ENCODE results near the gene DQX1. TPM values are rescaled to one million over a fixed set of nuclear protein-coding genes. Genes with fewer than 3 reads are reported as not detected.
A peak's percentile ranks its signal among the peaks of the same experiment; 100 is the strongest.

DQX1 gene
- total RNA-seq, 4 donors from 2014 or later, result 2.7 to 12.8 (median 6.4) TPM

DNA sequence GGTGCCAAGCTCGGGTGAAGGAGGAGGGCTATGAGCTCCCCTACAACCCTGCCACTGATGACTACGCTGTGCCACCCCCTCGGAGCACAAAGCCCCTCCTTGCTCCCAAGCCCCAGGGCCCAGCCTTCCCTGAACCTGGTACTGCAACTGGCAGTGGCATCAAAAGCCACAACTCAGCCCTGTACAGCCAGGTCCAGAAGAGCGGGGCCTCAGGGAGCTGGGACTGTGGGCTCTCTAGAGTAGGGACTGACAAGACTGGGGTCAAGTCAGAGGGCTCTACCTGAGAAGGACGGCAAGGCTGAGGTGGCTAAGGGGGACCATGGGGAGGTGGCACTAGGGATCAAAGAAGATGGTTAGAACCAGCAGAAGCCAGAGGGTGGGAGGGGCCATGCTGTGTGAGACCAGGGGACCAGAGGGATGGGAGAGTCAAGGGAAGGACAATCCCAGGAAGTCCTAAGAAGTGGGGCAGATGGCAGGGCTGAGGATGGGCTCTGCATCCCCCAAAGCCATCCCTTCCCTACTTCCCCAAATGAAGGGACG, 30.9 kb upstream of the DQX1 start:
- H3K27me3 ChIP-seq, result peaks cover 13% of the 10 kb centered on the region
- TF ChIP-seq EP300 (IDR thresholded peaks at IDR 0.05), result no peak
- TF ChIP-seq, protein P1, sequence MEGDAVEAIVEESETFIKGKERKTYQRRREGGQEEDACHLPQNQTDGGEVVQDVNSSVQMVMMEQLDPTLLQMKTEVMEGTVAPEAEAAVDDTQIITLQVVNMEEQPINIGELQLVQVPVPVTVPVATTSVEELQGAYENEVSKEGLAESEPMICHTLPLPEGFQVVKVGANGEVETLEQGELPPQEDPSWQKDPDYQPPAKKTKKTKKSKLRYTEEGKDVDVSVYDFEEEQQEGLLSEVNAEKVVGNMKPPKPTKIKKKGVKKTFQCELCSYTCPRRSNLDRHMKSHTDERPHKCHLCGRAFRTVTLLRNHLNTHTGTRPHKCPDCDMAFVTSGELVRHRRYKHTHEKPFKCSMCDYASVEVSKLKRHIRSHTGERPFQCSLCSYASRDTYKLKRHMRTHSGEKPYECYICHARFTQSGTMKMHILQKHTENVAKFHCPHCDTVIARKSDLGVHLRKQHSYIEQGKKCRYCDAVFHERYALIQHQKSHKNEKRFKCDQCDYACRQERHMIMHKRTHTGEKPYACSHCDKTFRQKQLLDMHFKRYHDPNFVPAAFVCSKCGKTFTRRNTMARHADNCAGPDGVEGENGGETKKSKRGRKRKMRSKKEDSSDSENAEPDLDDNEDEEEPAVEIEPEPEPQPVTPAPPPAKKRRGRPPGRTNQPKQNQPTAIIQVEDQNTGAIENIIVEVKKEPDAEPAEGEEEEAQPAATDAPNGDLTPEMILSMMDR (IDR thresholded peaks at IDR 0.05), result no peak
- no peak for TF ChIP-seq POLR2A (IDR thresholded peaks at IDR 0.05)
- no peak for TF ChIP-seq POLR2AphosphoS5 (IDR thresholded peaks at IDR 0.05)
- H3K4me3 ChIP-seq, result no peak overlapping the region
- H3K9me3 ChIP-seq, result no peaks in the 10 kb centered on the region
- WGBS, result 90% methylated on average over 6 of the region's 6 CpGs
- peaks cover 25% of the 10 kb centered on the region for H3K4me1 ChIP-seq
- DNase-seq (ENCODE audit: low spot score in 2 of 2), result no peak
- H3K36me3 ChIP-seq, result no peaks in the 10 kb centered on the region
- H3K27ac ChIP-seq, result no peak overlapping the region

DNA sequence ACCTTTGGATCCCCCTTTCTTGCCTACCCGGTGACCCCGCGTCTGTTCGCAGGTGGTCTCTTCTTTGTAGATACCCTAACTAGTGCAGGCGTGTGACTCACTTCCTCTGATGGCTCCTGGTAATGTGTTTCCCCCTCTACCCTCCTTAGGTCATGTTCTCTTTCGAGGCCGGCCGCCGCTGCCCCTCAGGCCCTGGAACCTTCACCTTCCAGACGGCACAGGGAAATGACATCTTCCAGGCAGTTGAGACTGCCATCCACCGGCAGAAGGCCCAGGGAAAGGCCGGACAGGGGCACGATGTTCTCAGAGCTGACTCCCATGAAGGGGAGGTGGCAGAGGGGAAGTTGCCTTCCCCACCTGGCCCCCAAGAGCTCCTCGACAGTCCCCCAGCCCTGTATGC, 30.1 kb upstream of the DQX1 start:
- TF ChIP-seq POLR2A (IDR thresholded peaks at IDR 0.05) (no peak), EP300 (IDR thresholded peaks at IDR 0.05) (no peak), POLR2AphosphoS5 (IDR thresholded peaks at IDR 0.05) (no peak)
- TF ChIP-seq, protein P1 (IDR thresholded peaks at IDR 0.05), result no peak
- 87% methylated on average over 14 of the region's 14 CpGs for WGBS
- peak overlapping the region; percentile 56 for H3K4me3 ChIP-seq
- H3K27ac ChIP-seq, result no peak overlapping the region
- no peaks in the 10 kb centered on the region for H3K36me3 ChIP-seq
- DNase-seq (ENCODE audit: low spot score in 2 of 2), result no peak
- peaks cover 25% of the 10 kb centered on the region for H3K4me1 ChIP-seq
- H3K9me3 ChIP-seq, result no peaks in the 10 kb centered on the region
- H3K27me3 ChIP-seq, result peaks cover 13% of the 10 kb centered on the region

DNA sequence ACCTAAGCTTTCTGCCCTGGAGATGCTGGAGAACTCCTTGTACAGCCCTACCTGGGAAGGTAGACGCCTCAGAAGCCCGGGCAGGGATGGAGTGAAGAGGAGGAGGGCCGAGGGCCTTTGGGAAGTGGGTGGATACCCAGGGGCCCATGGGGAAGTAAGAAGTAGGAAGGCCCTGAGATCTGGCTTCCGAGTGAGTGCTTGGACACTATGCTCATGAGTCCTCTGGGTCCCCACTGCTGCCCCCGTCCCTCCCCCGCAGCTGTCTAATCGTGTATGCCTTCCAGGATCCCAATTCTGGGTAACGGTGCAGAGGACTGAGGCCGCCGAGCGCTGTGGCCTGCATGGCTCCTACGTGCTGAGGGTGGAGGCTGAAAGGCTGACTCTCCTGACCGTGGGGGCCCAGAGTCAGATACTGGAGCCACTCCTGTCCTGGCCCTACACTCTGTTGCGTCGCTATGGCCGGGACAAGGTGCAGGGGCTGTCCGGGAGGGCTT, 29.6 kb upstream of the DQX1 start:
- whole genome bisulfite sequencing, result 82% methylated on average over 14 of the region's 17 CpGs
- peaks cover 13% of the 10 kb centered on the region for H3K27me3 ChIP-seq
- peaks cover 25% of the 10 kb centered on the region for H3K4me1 ChIP-seq
- no peak overlapping the region for H3K27ac ChIP-seq
- H3K36me3 ChIP-seq, result no peaks in the 10 kb centered on the region
- no peaks in the 10 kb centered on the region for H3K9me3 ChIP-seq
- TF ChIP-seq POLR2AphosphoS5 (IDR thresholded peaks at IDR 0.05), result no peak
- TF ChIP-seq POLR2A (IDR thresholded peaks at IDR 0.05), result no peak
- no peak for DNase-seq (ENCODE audit: low spot score in 2 of 2)
- H3K4me3 ChIP-seq, result peak overlapping the region; percentile 56

DNA sequence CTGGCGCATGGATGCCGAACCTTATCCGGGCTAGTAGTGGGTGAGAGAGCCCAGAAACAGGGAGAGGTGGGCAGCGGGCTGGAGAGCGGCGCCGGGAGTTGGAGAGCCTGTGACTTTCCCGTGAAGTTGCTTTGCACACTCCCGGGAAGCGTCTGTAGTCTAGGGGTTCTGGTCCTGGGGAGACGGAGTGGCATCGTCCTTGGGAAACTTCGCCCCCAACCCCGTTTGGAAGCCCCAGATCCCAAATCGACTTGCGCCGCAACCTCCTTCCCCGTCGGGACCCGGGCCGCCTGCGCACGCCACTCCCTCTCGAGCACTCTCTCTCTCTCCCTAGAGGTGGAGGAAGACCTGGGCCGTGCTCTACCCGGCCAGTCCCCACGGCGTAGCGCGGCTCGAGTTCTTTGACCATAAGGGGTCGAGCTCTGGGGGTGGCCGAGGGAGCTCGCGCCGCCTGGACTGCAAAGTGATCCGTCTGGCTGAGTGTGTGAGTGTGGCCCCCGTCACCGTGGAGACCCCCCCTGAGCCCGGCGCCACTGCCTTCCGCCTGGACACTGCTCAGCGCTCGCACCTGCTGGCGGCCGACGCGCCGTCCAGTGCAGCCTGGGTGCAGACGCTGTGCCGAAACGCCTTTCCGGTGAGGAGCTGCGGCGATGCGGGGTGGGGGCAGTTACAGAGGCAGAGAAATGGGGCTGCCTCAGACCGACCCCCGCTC, 28.9 kb upstream of the DQX1 start:
- peak in 1 of 2 donors; percentile 79 for DNase-seq (ENCODE audit: low spot score in 2 of 2)
- 24% methylated on average over 28 of the region's 58 CpGs for WGBS
- Histone ChIP-seq H3K9me3 (no peaks in the 10 kb centered on the region), H3K4me3 (peak overlapping the region; percentile 56), H3K36me3 (no peaks in the 10 kb centered on the region), H3K27me3 (peaks cover 13% of the 10 kb centered on the region), H3K27ac (peak overlapping the region; percentile 78), H3K4me1 (peaks cover 25% of the 10 kb centered on the region)
- TF ChIP-seq POLR2AphosphoS5 (IDR thresholded peaks at IDR 0.05), result no peak
- no peak for TF ChIP-seq POLR2A (IDR thresholded peaks at IDR 0.05)
- no peak for TF ChIP-seq EP300 (IDR thresholded peaks at IDR 0.05)
- TF ChIP-seq, protein P1 (IDR thresholded peaks at IDR 0.05), result no peak

DNA sequence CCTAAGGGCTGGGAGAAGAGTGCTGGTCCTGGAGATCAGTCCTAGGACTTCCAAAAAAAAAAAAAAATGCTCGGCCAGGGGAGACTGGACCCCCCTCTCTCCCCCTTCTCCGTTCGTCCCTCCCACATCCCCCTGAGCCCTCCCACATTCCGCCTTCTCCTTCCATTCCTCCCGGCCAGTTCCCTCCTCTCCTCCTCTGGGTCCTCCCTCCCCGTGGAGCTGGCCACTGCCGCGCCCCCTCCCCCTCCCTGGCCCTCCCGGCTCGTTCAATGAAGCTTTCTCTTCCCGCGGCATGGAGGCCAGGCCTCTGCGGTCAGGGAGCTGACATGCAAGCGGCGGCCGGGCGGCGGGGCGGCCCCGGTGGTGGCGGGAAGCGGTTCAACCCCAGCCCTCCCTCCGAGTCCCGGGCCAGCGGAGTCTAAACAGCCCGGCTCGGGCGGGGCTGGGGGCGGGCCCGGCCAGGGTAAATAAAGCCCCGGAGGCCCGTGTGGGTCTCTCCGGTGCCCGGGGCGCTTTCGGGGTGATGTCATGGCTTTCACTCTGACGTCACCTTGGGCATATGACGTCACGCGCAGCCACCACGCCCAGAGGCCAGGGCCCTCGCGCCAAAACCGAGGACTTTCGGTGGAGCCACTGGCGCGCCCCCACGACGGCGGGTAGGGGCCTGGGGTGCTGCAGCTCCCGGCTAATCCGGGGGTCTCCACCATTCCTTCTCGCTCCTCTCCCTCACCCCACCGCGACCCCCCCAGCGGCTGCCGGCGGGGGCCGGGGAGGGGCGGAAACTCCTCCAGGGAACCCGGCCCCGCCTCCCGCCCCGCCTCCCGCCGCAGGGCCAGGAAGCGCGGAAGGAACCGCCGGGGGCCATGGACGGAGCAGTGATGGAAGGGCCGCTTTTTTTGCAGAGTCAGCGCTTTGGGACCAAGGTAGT, 28.1 kb upstream of the DQX1 start, which contains the start of the genes DOK1 and LOXL3:
Gene DOK1, plus strand, starts transcription at position 829 of the 928 bp plus-strand sequence. Its CDS starts 35 bp downstream, at position 864.
Gene LOXL3, minus strand, starts transcription at position 51 of the 928 bp plus-strand sequence. CDS start 1,308 bp downstream, outside the sequence.
- TF ChIP-seq, protein P1 (IDR thresholded peaks at IDR 0.05), result no peak
- TF ChIP-seq POLR2A (IDR thresholded peaks at IDR 0.05) (no peak), POLR2AphosphoS5 (IDR thresholded peaks at IDR 0.05) (no peak), EP300 (IDR thresholded peaks at IDR 0.05) (no peak)
- H3K27ac ChIP-seq, result peak within 1 kb of the TSS; percentile 78
- H3K4me1 ChIP-seq, result peaks cover 30% of the 10 kb centered on the region
- no peaks in the 10 kb centered on the region for H3K36me3 ChIP-seq
- peaks cover 16% of the 10 kb centered on the region for H3K27me3 ChIP-seq
- H3K4me3 ChIP-seq, result peak within 1 kb of the TSS; percentile 56
- peak; percentile 89 to 90 for DNase-seq (ENCODE audit: low spot score in 2 of 2)
- WGBS, result 2% methylated on average over 18 of the region's 73 CpGs
- H3K9me3 ChIP-seq, result no peaks in the 10 kb centered on the region

Measured in suprapubic skin (tissue), 4 donors.